ENCODE data around the gene ZNF511. TPM values are rescaled to one million over a fixed set of nuclear protein-coding genes. Genes with fewer than 3 reads are reported as not detected.
A peak's percentile ranks its signal among the peaks of the same experiment; 100 is the strongest.

ZNF511 gene
- total RNA-seq, 2 experiments from 2014 or later, result 48.7 to 51.5 TPM

DNA sequence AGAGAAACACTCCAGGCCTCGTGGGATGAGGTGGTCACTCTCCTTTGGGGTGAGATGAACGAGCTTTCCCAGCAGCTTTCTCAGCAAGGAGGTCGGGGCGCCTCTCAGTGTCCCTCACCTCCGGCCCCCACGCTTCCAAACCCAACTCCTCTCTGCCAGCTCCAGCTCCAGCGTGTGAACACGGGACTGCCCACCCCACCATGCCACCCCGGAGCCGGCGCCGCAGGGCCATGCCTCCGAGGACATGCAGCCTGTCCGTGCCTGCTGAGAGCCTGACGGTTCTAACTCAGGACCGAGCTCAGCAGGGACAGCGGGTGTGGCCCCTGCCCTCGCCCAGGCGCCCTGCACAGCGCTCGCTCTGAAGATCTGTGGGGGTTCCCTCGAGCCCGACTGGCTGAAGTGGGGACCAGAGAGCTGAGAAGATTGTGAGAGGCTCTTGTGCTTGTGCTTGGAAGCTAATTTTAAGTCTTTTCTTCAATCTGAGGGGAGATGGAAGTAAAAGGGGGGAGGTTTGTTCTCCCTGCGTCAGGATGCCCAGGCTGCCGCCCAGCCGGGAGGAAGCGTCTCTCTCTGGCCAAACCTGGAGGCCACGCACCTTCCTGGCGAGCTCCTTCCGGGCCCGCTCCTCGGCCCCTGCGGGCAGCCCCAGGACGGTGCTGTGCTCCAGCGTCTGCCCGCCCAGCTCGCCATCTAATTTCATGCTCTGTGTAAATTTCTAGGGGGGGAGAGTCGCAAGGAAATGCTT is 26.9 kb upstream of the ZNF511 start:
- peaks cover 21% of the 10 kb centered on the region for H3K4me1 Mint-ChIP-seq (ENCODE audit: low read depth)
- DNase-seq, result no peak
- no peaks in the 10 kb centered on the region for H3K27me3 Mint-ChIP-seq
- CTCF ChIA-PET, result interaction anchor here (1.2 kb wide), 1 partner anchor 26 kb away, joined by 6 read pairs; no protein-coding TSS in a partner anchor
- no peak overlapping the region for H3K4me3 Mint-ChIP-seq
- no peaks in the 10 kb centered on the region for H3K9me3 Mint-ChIP-seq
- intact Hi-C loops (cut with micrococcal nuclease), result no loop called here
- H3K36me3 Mint-ChIP-seq, result peaks cover 30% of the 10 kb centered on the region
- POLR2A ChIA-PET, result no interaction called here
- H3K27ac Mint-ChIP-seq, result no peak overlapping the region

DNA sequence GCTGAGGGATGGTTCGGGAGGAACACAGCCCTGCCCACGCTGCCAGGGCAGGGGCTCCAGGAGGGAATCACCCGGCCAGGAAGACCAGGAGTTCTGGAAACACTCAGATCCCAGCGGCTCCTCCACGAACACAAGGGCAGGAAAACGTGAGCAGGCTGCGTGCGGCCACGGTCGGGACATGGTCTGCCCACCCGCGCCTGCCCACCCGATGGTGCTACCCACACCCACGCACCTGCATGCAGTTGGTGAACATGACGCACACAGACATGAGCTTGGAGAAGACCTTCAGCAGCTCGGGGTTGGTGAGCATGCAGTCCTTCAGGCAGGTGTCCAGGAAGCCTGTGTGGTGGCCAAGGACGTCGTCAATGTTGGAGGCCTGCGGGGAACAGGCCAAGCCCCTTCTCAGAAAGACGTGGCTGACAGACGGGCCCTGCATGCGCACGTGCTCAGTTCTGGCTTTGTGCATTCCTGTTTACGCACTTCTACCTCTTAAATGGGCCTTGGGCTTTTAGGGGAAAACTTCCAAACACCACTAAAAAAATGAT is 25.8 kb upstream of the ZNF511 start:
- Mint-ChIP-seq H3K27ac (no peak overlapping the region), H3K36me3 (peaks cover 37% of the 10 kb centered on the region), H3K4me3 (no peak overlapping the region), H3K27me3 (no peaks in the 10 kb centered on the region), H3K9me3 (no peaks in the 10 kb centered on the region), H3K4me1 (ENCODE audit: low read depth) (peaks cover 16% of the 10 kb centered on the region)
- ChIA-PET POLR2A (no interaction called here), CTCF (interaction anchor here (1.2 kb wide), 1 partner anchor 25 kb away, joined by 6 read pairs; no protein-coding TSS in a partner anchor)
- no peak for DNase-seq
- intact Hi-C loops (cut with micrococcal nuclease), result no loop called here

DNA sequence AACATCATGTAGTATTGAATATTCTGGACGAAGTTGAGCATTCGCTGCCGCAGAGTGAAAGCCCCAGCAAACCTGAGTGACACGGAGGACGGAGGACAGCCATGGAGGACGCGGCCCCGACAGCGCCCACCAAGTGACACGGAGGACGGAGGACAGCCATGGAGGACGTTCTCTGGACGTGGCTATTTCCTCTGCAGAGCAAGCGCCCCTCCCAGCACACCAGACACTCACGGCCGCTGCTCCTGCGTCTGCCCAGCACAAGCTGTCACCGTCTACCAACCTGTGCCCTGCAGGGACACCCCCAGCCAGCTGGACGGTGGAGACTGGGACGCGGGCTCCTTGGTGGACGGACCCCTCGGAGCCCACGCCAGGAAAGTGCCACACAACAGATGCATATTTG is 24.8 kb upstream of the ZNF511 start:
- DNase-seq, result no peak
- intact Hi-C loops (cut with micrococcal nuclease), result no loop called here
- Mint-ChIP-seq H3K4me1 (ENCODE audit: low read depth) (peaks cover 6% of the 10 kb centered on the region), H3K9me3 (no peaks in the 10 kb centered on the region), H3K27ac (no peak overlapping the region), H3K36me3 (peaks cover 40% of the 10 kb centered on the region), H3K4me3 (no peak overlapping the region), H3K27me3 (no peaks in the 10 kb centered on the region)
- ChIA-PET POLR2A (no interaction called here), CTCF (interaction anchor here (1.1 kb wide), 2 partner anchors 23 to 46 kb away, joined by 3 to 4 read pairs; no protein-coding TSS in a partner anchor)

DNA sequence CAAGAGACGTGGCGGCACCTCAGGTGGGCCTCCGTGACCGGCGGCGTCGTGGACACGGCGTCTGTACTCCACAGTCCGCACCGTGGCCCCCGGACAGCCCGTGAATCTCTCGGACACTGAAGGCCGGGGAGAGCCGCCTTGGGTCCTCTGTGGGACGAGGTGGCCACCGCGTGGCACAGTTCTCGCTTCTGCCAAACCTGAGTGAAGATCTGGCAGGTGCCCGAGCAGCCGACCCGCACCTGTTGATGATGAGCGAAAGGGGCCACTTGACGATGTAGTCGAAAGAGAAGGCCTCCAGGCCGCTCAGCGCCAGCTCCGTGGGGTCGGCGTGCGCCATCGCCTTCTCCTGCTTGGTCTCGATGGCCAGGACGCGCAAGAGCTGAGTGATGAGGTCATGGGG is 23.5 kb upstream of the ZNF511 start:
- H3K9me3 Mint-ChIP-seq, result no peaks in the 10 kb centered on the region
- DNase-seq, result no peak
- no peak overlapping the region for H3K27ac Mint-ChIP-seq
- intact Hi-C loops (cut with micrococcal nuclease), result no loop called here
- peaks cover 46% of the 10 kb centered on the region for H3K36me3 Mint-ChIP-seq
- POLR2A ChIA-PET, result no interaction called here
- no peaks in the 10 kb centered on the region for H3K4me1 Mint-ChIP-seq (ENCODE audit: low read depth)
- CTCF ChIA-PET, result no interaction called here
- H3K27me3 Mint-ChIP-seq, result no peaks in the 10 kb centered on the region
- H3K4me3 Mint-ChIP-seq, result no peak overlapping the region

DNA sequence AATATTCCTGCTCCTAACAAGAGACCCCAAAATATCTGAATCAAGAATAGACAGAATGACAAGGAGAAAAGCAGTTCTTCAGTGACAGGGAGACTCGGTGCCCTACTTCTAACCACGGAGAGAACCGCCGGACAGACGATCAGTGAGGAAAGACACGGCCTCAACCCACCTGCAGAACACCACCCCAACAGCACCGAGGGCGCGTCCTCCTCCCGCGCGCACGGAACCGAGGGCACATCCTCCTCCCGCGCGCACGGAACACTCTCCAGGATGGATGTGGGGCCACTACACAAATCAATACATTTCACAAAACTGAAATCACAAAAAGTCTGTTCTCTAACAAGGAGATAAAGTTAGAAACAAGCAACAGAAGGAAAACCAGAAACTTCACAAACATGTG is 22.3 kb upstream of the ZNF511 start:
- H3K27ac Mint-ChIP-seq, result no peak overlapping the region
- POLR2A ChIA-PET, result no interaction called here
- CTCF ChIA-PET, result no interaction called here
- DNase-seq, result no peak
- H3K4me1 Mint-ChIP-seq (ENCODE audit: low read depth), result no peaks in the 10 kb centered on the region
- intact Hi-C loops (cut with micrococcal nuclease), result no loop called here
- H3K9me3 Mint-ChIP-seq, result no peaks in the 10 kb centered on the region
- no peaks in the 10 kb centered on the region for H3K27me3 Mint-ChIP-seq
- peaks cover 51% of the 10 kb centered on the region for H3K36me3 Mint-ChIP-seq
- H3K4me3 Mint-ChIP-seq, result no peak overlapping the region

DNA sequence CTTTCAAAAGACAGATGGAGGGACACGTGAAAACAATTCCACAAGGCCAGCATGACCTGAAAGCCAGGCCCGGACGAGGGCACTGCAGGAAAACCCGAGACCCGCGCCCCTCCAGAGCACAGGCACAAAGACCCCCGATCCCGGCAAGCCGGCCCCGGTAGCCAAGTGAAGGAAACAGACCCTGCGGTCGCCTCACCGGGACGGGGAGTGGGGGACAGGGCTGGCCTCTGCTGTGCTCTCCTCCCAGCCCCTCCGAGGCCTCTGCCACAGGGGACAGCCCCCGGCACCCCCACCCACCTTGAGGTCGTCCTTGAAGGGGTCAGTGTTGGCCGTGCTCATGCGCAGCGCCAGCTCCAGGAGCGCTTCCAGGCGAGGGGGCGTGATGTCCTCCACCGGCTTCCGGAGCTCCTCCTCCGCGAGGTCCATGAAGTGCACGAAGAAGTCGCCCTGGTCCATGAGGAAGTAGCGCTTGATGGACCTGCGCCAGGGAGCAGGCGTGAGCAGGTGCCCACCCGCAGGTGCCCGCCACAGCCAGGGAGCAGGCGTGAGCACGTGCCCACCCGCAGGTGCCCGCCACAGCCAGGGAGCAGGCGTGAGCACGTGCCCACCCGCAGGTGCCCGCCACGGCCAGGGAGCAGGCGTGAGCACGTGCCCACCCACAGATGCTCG is 20.7 kb upstream of the ZNF511 start:
- peaks cover 50% of the 10 kb centered on the region for H3K36me3 Mint-ChIP-seq
- ChIA-PET CTCF (no interaction called here), POLR2A (no interaction called here)
- H3K4me1 Mint-ChIP-seq (ENCODE audit: low read depth), result peaks cover under 1% of the 10 kb centered on the region
- H3K9me3 Mint-ChIP-seq, result no peaks in the 10 kb centered on the region
- no peak for DNase-seq
- H3K27me3 Mint-ChIP-seq, result no peaks in the 10 kb centered on the region
- intact Hi-C loops (cut with micrococcal nuclease), result no loop called here
- no peak overlapping the region for H3K27ac Mint-ChIP-seq
- no peak overlapping the region for H3K4me3 Mint-ChIP-seq

DNA sequence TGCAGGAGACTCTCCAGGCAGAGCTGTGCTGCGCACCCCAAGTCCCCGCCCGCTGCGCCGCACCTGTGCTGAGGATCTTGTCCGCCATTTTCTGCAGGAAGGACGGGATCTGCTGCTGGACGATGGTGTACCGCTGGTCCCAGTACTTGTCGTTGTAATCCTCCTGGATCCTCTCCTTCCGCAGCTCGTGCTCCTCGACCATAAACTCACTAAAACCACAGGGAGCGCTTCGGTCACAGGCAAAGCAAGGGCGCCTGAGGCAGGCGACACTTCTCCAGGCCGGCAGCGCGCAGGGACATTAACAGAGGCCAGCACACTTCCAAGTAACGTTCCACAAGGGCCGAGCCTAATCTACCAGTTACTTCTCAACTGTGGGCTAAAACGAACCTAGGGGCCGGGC is 19.0 kb upstream of the ZNF511 start:
- CTCF ChIA-PET, result no interaction called here
- POLR2A ChIA-PET, result interaction anchor here (0.6 kb wide), 1 partner anchor 177 kb away, joined by 7 read pairs; no protein-coding TSS in a partner anchor
- Mint-ChIP-seq H3K27me3 (no peaks in the 10 kb centered on the region), H3K27ac (no peak overlapping the region), H3K9me3 (no peaks in the 10 kb centered on the region), H3K4me3 (no peak overlapping the region), H3K4me1 (ENCODE audit: low read depth) (peaks cover 11% of the 10 kb centered on the region), H3K36me3 (peaks cover 55% of the 10 kb centered on the region)
- no peak for DNase-seq
- intact Hi-C loops (cut with micrococcal nuclease), result no loop called here

DNA sequence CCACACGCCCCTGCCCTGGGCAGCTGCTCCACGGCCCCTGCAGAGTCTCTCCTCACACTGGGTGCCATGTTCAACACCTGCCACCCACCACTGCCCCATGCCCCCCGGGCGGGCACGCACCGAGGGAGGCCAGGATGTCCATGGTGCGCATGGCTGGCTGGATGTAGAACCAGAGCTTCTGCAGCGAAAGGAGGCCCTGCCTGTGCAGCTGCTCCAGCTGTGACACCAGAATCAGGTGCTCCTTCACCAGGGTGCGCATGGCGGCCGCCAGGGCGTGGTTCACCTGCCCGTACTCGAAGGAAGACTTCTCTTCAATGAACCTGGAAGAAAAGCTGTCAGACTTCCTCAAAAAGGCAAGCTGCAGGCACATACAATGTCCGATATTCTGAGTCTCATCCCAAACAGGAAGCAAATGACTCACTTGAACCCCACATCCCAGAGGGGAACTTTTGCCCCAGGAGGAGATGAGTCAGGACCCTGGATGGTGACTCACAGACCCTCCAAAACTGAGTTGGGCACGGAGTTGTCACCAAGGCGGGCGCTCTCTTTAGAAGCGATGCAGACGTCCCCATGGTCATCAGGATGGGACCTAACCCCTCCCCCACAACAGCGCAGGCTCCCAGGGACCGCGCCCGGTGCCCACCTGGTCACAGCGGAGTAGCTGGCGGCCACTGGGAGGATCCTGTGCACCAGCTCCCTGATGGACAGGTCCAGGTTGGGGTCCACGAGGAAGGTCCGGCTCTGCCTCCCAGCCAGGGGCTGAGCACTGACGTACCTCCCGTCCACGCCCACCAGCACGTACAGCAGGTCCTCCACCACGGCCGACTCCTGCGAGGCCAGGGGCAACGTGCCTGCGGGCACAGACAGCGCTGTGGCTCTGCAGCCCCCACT is 15.6 kb upstream of the ZNF511 start:
- Mint-ChIP-seq H3K36me3 (peaks cover 44% of the 10 kb centered on the region), H3K9me3 (no peaks in the 10 kb centered on the region), H3K27me3 (no peaks in the 10 kb centered on the region), H3K27ac (no peak overlapping the region), H3K4me3 (no peak overlapping the region), H3K4me1 (ENCODE audit: low read depth) (peaks cover 11% of the 10 kb centered on the region)
- CTCF ChIA-PET, result interaction anchor here (1.8 kb wide), 1 partner anchor 15 kb away, joined by 9 read pairs; no protein-coding TSS in a partner anchor
- peak; percentile 38 for DNase-seq
- POLR2A ChIA-PET, result no interaction called here
- intact Hi-C loops (cut with micrococcal nuclease), result no loop called here

DNA sequence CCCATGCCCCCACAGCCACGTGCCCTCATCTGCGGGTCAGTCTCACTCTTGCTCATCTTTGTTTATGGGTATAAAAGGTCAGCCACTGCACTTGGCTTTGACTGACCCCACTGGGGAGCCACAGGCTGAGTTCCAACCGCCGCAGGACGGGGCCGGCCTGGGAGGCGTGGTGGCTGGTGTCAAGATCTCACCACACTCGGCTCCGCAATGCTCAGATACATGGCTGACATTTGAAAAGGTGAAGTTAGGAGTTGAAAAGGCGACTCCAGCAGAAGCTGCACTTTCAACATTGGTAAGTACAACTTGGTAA is 14.9 kb upstream of the ZNF511 start:
- Mint-ChIP-seq H3K4me3 (no peak overlapping the region), H3K36me3 (peaks cover 49% of the 10 kb centered on the region), H3K27me3 (no peaks in the 10 kb centered on the region), H3K9me3 (no peaks in the 10 kb centered on the region), H3K4me1 (ENCODE audit: low read depth) (peaks cover 11% of the 10 kb centered on the region), H3K27ac (no peak overlapping the region)
- CTCF ChIA-PET, result interaction anchor here (1.8 kb wide), 1 partner anchor 14 kb away, joined by 9 read pairs; no protein-coding TSS in a partner anchor
- DNase-seq, result no peak
- intact Hi-C loops (cut with micrococcal nuclease), result no loop called here
- POLR2A ChIA-PET, result no interaction called here

DNA sequence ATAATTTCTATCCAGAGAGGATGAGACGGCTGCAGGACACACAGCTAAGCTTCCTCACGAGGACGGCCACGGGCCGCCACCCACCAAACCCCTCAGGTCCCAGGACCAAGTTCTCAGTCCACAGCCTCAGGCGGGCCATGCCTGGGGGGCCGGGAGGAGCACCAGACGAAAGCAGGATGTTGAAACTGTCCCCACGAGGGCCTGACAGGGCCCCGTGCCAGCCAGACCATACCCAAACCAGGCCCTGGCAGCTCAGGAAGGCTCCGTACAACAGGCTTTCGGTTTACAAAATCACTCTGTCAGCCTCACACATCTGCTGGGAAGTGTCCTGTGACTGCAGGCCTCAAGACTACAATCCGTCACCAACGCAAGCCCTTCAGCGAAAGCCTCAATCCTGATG is 14.5 kb upstream of the ZNF511 start:
- peaks cover 46% of the 10 kb centered on the region for H3K36me3 Mint-ChIP-seq
- no peaks in the 10 kb centered on the region for H3K9me3 Mint-ChIP-seq
- H3K27ac Mint-ChIP-seq, result no peak overlapping the region
- no peak for DNase-seq
- ChIA-PET POLR2A (no interaction called here), CTCF (interaction anchor here (1.8 kb wide), 1 partner anchor 14 kb away, joined by 9 read pairs; no protein-coding TSS in a partner anchor)
- intact Hi-C loops (cut with micrococcal nuclease), result no loop called here
- H3K4me1 Mint-ChIP-seq (ENCODE audit: low read depth), result peaks cover 11% of the 10 kb centered on the region
- H3K4me3 Mint-ChIP-seq, result no peak overlapping the region
- H3K27me3 Mint-ChIP-seq, result no peaks in the 10 kb centered on the region

DNA sequence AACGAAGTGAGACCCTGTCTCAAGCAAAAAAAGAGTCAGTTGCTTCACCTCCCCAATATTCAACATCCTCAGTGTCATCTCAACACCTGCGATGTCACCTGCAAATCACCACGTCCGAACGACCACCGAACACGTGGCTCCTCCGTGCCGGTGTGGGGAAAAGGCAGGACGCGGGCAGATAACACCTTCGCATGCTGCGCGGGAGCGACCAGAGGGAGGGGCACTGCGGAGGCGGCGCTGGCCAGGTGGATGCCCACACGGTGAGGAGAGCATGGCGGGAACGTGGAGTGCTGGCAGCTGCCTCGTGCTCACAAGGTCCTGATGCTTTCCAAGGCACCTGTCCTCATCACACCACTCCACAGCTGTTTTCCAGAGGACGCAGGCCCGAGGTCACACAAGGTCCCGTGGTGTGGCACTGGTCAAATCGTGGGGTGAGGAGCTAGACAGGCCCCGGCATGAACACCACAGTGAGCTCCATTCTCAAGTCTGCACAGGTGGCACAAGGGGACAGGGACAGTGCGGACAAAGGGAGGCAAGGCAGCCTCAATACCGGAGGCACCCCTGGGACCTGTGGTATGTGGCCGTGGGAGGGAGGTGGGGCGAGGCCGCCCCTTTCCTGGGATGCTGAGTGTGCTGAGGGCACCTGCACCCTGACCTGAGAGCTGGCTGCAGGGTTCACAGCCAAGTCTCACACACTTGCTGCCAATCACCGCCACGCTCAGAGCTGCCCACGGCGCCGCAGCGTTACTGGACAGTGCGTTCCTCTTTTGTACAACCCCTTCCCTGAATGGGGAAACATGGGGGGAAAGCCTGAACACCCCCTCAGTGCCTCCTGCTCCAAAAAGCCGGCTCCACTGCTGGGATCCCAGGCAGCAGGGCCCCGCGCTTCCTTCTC is 13.0 kb upstream of the ZNF511 start:
- Mint-ChIP-seq H3K27ac (no peak overlapping the region), H3K4me1 (ENCODE audit: low read depth) (peaks cover 11% of the 10 kb centered on the region), H3K27me3 (no peaks in the 10 kb centered on the region), H3K4me3 (no peak overlapping the region), H3K36me3 (peaks cover 47% of the 10 kb centered on the region), H3K9me3 (no peaks in the 10 kb centered on the region)
- ChIA-PET POLR2A (interaction anchor here (1.1 kb wide), 1 partner anchor 20 kb away, joined by 3 read pairs; no protein-coding TSS in a partner anchor), CTCF (interaction anchor here (0.8 to 1.1 kb wide), 2 partner anchors 12 kb away, joined by 3 to 5 read pairs; no protein-coding TSS in a partner anchor)
- intact Hi-C loops (cut with micrococcal nuclease), result no loop called here
- no peak for DNase-seq
